Endothelial cell of umbilical vein (primary cell): ENCODE measurements around the gene CCDC15. TPM values are rescaled to one million over a fixed set of nuclear protein-coding genes. Genes with fewer than 3 reads are reported as not detected.

Experiments
- BruUV-seq: library from RNA; stranded (reverse); fragments of 400-500 nt; replicated peaks from 2 replicates; lab custom pipeline; 2021; lab: Mats Ljungman, UMichigan
- CTCF ChIA-PET: fragments of 300-600, 350-600 bp; sonication (Branson Sonifier 250); formaldehyde crosslinking; loops from one replicate; lab custom pipeline; 2021; ENCODE audit warnings: antibody characterized with exemption, inconsistent platforms; lab: Charles Lee
- POLR2A ChIA-PET: fragments of 300-600, 350-600 bp; sonication (Branson Sonifier 250); formaldehyde crosslinking; loops from one replicate; lab custom pipeline; 2021; ENCODE audit warnings: antibody characterized with exemption, inconsistent platforms; lab: Charles Lee
- DNase-seq: peaks from one replicate; pipeline ENCODE4 v3.0.0-alpha.2; 2011; ENCODE audit warnings: low read depth, low spot score
- FAIRE-seq: peaks from 2 replicates; lab custom pipeline; 2011; peaks lifted over from hg19 to GRCh38; lab: Jason Lieb, UNC
- H2AFZ ChIP-seq: 2 replicates; pipeline ENCODE4 v1.6.0; 2012; ENCODE audit warnings: low read depth, low read length, control low read depth, inconsistent platforms
- H3K27ac ChIP-seq: 2 replicates; pipeline ENCODE4 v1.5.1; 2011; ENCODE audit warnings: low read depth, mild to moderate bottlenecking, control low read depth, low read length, moderate library complexity; ENCODE audit not compliant: insufficient read depth
- H3K27me3 ChIP-seq, 2 experiments: 2 replicates each; pipeline versions ENCODE4 v1.6.0 to v1.6.1; 2011; ENCODE audit warnings: low read length in 2 of 2, mixed read lengths in 1 of 2; ENCODE audit not compliant: control insufficient read depth in 2 of 2, insufficient read depth in 2 of 2
- H3K36me3 ChIP-seq, 2 experiments: 2 replicates in 1 of 2; 3 replicates in 1 of 2; pipeline ENCODE4 v1.5.1; 2011; ENCODE audit warnings: low read length in 2 of 2, mild to moderate bottlenecking in 1 of 2, moderate library complexity in 1 of 2; ENCODE audit not compliant: control insufficient read depth in 2 of 2, insufficient read depth in 2 of 2; ENCODE audit errors: extremely low read depth in 1 of 2
- H3K4me1 ChIP-seq: 3 replicates; pipeline ENCODE4 v1.5.1; 2011; ENCODE audit warnings: mild to moderate bottlenecking, low read length; ENCODE audit not compliant: control insufficient read depth, insufficient read depth; ENCODE audit errors: extremely low read depth
- H3K4me2 ChIP-seq: 2 replicates; pipeline ENCODE4 v1.6.1; 2011; ENCODE audit warnings: low read length, control low read depth, mixed read lengths; ENCODE audit not compliant: insufficient read depth
- H3K4me3 ChIP-seq, 3 experiments: fragments of 200-600 bp in 1 of 3; sonication (generic), shearing (Covaris generic) in 1 of 3; replicated peaks in 1 of 3; 2 replicates each; pipeline ENCODE4 v1.5.1; 2011 to 2016; ENCODE audit warnings: control low read depth in 3 of 3, low read length in 3 of 3, mild to moderate bottlenecking in 2 of 3, inconsistent platforms in 1 of 3, low read depth in 1 of 3, moderate library complexity in 1 of 3; ENCODE audit not compliant: insufficient read depth in 1 of 3
- H3K79me2 ChIP-seq: 2 replicates; pipeline ENCODE4 v1.6.0; 2012; ENCODE audit warnings: low read length, inconsistent platforms; ENCODE audit not compliant: control insufficient read depth, insufficient read depth
- H3K9ac ChIP-seq: replicated peaks from 2 replicates; pipeline ENCODE3; 2011; ENCODE audit warnings: low read length, control low read depth; ENCODE audit not compliant: insufficient read depth; ENCODE audit errors: extremely low read depth
- H3K9me1 ChIP-seq: replicated peaks from 3 replicates; pipeline ENCODE4 v1.6.0; 2011; ENCODE audit warnings: mild to moderate bottlenecking, low read length; ENCODE audit not compliant: control insufficient read depth, insufficient read depth; ENCODE audit errors: extremely low read depth
- H3K9me3 ChIP-seq: replicated peaks from 2 replicates; pipeline ENCODE4 v1.5.1; 2012; ENCODE audit warnings: low read length, inconsistent platforms; ENCODE audit not compliant: control insufficient read depth, insufficient read depth
- H4K20me1 ChIP-seq: replicated peaks from 2 replicates; pipeline ENCODE3; 2011; ENCODE audit warnings: mild to moderate bottlenecking, low read length; ENCODE audit not compliant: control insufficient read depth, insufficient read depth; ENCODE audit errors: extremely low read depth
- FOS ChIP-seq: IDR thresholded peaks from 2 replicates; pipeline ENCODE4 v1.6.1; 2011; ENCODE audit warnings: mild to moderate bottlenecking, low read length, moderate library complexity, borderline replicate concordance; ENCODE audit not compliant: insufficient read depth
- GATA2 ChIP-seq: IDR thresholded peaks from 2 replicates; pipeline ENCODE4 v1.7.0; 2011; ENCODE audit warnings: low read depth, mild to moderate bottlenecking, moderate library complexity, mixed read lengths, low read length; ENCODE audit not compliant: insufficient read length, insufficient read depth
- MAX ChIP-seq: IDR thresholded peaks from 2 replicates; pipeline ENCODE4 v1.6.1; 2011; ENCODE audit not compliant: insufficient read depth, insufficient read length
- MYC ChIP-seq: IDR thresholded peaks from one replicate; pipeline ENCODE4 v1.6.1; 2011; ENCODE audit warnings: mild to moderate bottlenecking, low read depth, low read length
- dilution Hi-C: fragments of 300-500 bp; cut with MboI; formaldehyde crosslinking; loops from one replicate; pipeline ENCODE4 v1.15.0; 2019; ENCODE audit warnings: low sequenced_read_pairs; ENCODE audit not compliant: extremely low pct_ligation_motif_present
- intact Hi-C: fragments of 100-400 bp; cut with micrococcal nuclease; formaldehyde crosslinking; loops from one replicate; pipeline ENCODE4 v1.10.0; 2022
- polyA plus RNA-seq, 4 experiments: library from polyadenylated mRNA; depleted of rRNA in 3 of 4; stranded (reverse) in 3 of 4; unstranded in 1 of 4; fragments of >200 nt; gene quantifications; 2 replicates each; pipeline versions ENCODE4 v1.2.1 to v1.2.3, GENCODE V29; 2011 to 2012; ENCODE audit warnings: missing spikeins in 1 of 4
- total RNA-seq: library from RNA; stranded (reverse); gene quantifications from 2 replicates; pipeline ENCODE4 v1.2.3, GENCODE V29; 2021

CCDC15 gene
- total and polyA plus RNA-seq, 2 donors (not counting 3 experiments of a cell fraction or from before 2014, with no cell fraction given), result 0.75 to 3.8 TPM

- no peaks in the 10 kb centered on the region for H3K27me3 ChIP-seq
- no peak overlapping the region for H3K4me2 ChIP-seq
- BruUV-seq, result no TSS peak
- peaks cover 8% of the 10 kb centered on the region for H3K4me1 ChIP-seq
- dilution Hi-C loops, result no loop called here
- no peak overlapping the region for H3K27ac ChIP-seq
- peak overlapping the region; percentile 49 for H2AFZ ChIP-seq
- peak; percentile 71 for FAIRE-seq
- H3K36me3 ChIP-seq, result no peaks in the 10 kb centered on the region
- ChIA-PET CTCF (interaction anchor here (1.2 to 1.8 kb wide), 4 partner anchors 20 to 275 kb away, joined by 3 to 6 read pairs (median 4); partner anchors contain the start of gene TMEM218), POLR2A (no interaction called here)
- intact Hi-C loops, result no loop called here
- peak; percentile 22 for DNase-seq
- H3K79me2 ChIP-seq, result no peaks in the 10 kb centered on the region
- H3K4me3 ChIP-seq, result no peak overlapping the region
- no peak overlapping the region for H3K9ac ChIP-seq
- H3K9me3 ChIP-seq, result no peaks in the 10 kb centered on the region
- no peaks in the 10 kb centered on the region for H4K20me1 ChIP-seq
- H3K9me1 ChIP-seq, result no peaks in the 10 kb centered on the region
- no peak for TF ChIP-seq MAX
- TF ChIP-seq MYC, result no peak
- peak; percentile 27 for TF ChIP-seq FOS
Observed at GRCh38 chr11:125070699-125071254, 116.8 kb downstream of the CCDC15 start.

GRCh38 chr11:125071435-125071834 is 117.4 kb downstream of the CCDC15 start:
- Histone ChIP-seq H3K4me2 (no peak overlapping the region), H2AFZ (no peak overlapping the region), H3K27ac (no peak overlapping the region), H3K9me1 (no peaks in the 10 kb centered on the region), H3K9ac (no peak overlapping the region), H4K20me1 (no peaks in the 10 kb centered on the region), H3K27me3 (no peaks in the 10 kb centered on the region), H3K9me3 (no peaks in the 10 kb centered on the region), H3K4me1 (peaks cover 8% of the 10 kb centered on the region), H3K79me2 (no peaks in the 10 kb centered on the region), H3K4me3 (no peak overlapping the region), H3K36me3 (no peaks in the 10 kb centered on the region)
- no TSS peak for BruUV-seq
- intact Hi-C loops, result no loop called here
- dilution Hi-C loops, result no loop called here
- POLR2A ChIA-PET, result no interaction called here
- no peak for DNase-seq
- TF ChIP-seq MAX (no peak), GATA2 (no peak)
- FAIRE-seq, result no peak
- CTCF ChIA-PET, result no interaction called here
